Tongue (tissue), 2 donors: ENCODE results near the gene LRRC7. TPM values are rescaled to one million over a fixed set of nuclear protein-coding genes. Genes with fewer than 3 reads are reported as not detected.
A peak's percentile ranks its signal among the peaks of the same experiment; 100 is the strongest.

Source experiments
- DNase-seq: peaks from one replicate; pipeline ENCODE4 v3.0.0-alpha.2; 2015
- total RNA-seq: library from RNA; depleted of rRNA; stranded (reverse); fragments of >200 nt; gene quantifications from one replicate; pipeline ENCODE4 v1.2.3, GENCODE V29; 2014

LRRC7 gene
- total RNA-seq, 1 donor from 2014 or later = 4.5 TPM

GRCh38 chr1:69776555-69776954 is 208.8 kb downstream of the LRRC7 start:
- no peak for DNase-seq

GRCh38 chr1:69777423-69777822 is 209.7 kb downstream of the LRRC7 start:
- no peak for DNase-seq

GRCh38 chr1:69777971-69778370 is 210.2 kb downstream of the LRRC7 start:
- no peak for DNase-seq

- DNase-seq = no peak
Measured at GRCh38 chr1:69787151-69787550, 219.4 kb downstream of the LRRC7 start.

GRCh38 chr1:69791311-69791710 is 223.6 kb downstream of the LRRC7 start:
- DNase-seq = no peak

- no peak for DNase-seq
Measured at GRCh38 chr1:69794831-69795230, 227.1 kb downstream of the LRRC7 start.

GRCh38 chr1:69814926-69815325 is 247.2 kb downstream of the LRRC7 start:
- no peak for DNase-seq

- DNase-seq = peak; percentile 70
Measured at GRCh38 chr1:69824932-69825331, 257.2 kb downstream of the LRRC7 start.

GRCh38 chr1:69827732-69828131 is 260.0 kb downstream of the LRRC7 start:
- no peak for DNase-seq

GRCh38 chr1:69833536-69833935 is 265.8 kb downstream of the LRRC7 start:
- peak; percentile 3 for DNase-seq

GRCh38 chr1:69834336-69834735 is 266.6 kb downstream of the LRRC7 start:
- DNase-seq = no peak

GRCh38 chr1:69835955-69836354 is 268.2 kb downstream of the LRRC7 start:
- DNase-seq = no peak

GRCh38 chr1:69836971-69837636 is 269.4 kb downstream of the LRRC7 start:
- DNase-seq = peak; percentile 4

GRCh38 chr1:69842326-69842725 is 274.6 kb downstream of the LRRC7 start:
- no peak for DNase-seq

GRCh38 chr1:69845655-69846054 is 277.9 kb downstream of the LRRC7 start:
- DNase-seq = no peak

GRCh38 chr1:69846267-69846666 is 278.5 kb downstream of the LRRC7 start:
- DNase-seq = no peak

- no peak for DNase-seq
Measured at GRCh38 chr1:69847670-69848069, 279.9 kb downstream of the LRRC7 start.

- DNase-seq = peak; percentile 1
Measured at GRCh38 chr1:69852151-69852550, 284.4 kb downstream of the LRRC7 start.

GRCh38 chr1:69852706-69853105 is 285.0 kb downstream of the LRRC7 start:
- no peak for DNase-seq

GRCh38 chr1:69858534-69858933 is 290.8 kb downstream of the LRRC7 start:
- DNase-seq = no peak

- no peak for DNase-seq
Measured at GRCh38 chr1:69861641-69862040, 293.9 kb downstream of the LRRC7 start.

GRCh38 chr1:69862906-69863305 is 295.2 kb downstream of the LRRC7 start:
- no peak for DNase-seq

- no peak for DNase-seq
Measured at GRCh38 chr1:69863704-69864103, 296.0 kb downstream of the LRRC7 start.

- no peak for DNase-seq
Measured at GRCh38 chr1:69871412-69871811, 303.7 kb downstream of the LRRC7 start.

- no peak for DNase-seq
Measured at GRCh38 chr1:69878338-69878737, 310.6 kb downstream of the LRRC7 start.
